Mucosa of gallbladder (tissue), 1 donor: ENCODE results near the gene KDM1B. TPM values are rescaled to one million over a fixed set of nuclear protein-coding genes. Genes with fewer than 3 reads are reported as not detected.

Experiments used
- DNase-seq: peaks from one replicate; pipeline ENCODE4 v3.0.0-alpha.2; 2020; ENCODE audit warnings: low spot score
- total RNA-seq: library from RNA; stranded (reverse); gene quantifications from one replicate; pipeline ENCODE4 v1.2.1, GENCODE V29; 2021
- donor health status: DM: no; HTN: no; CAD: no.

Gene KDM1B
- total RNA-seq, 1 donor from 2014 or later = 22.6 TPM

DNA sequence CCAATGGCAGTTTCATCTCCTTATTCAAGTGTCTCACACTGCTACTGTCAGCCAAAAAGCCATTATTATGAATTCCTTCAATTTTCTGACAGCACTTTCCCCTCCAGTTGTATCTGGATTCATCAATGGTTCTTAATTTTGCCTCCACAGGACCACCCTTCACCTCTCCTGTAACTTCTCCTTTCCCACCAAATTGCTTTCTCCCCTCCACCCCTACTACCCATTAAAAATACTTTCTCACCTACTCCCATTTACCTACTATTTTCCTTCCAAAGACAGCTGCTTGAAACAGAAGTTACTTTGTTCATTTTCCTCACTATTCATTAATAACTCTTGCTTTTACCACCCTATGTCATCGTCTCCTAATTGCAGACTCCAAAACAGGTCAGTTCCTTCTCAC, 79.3 kb downstream of the KDM1B start:
- DNase-seq = no peak

DNA sequence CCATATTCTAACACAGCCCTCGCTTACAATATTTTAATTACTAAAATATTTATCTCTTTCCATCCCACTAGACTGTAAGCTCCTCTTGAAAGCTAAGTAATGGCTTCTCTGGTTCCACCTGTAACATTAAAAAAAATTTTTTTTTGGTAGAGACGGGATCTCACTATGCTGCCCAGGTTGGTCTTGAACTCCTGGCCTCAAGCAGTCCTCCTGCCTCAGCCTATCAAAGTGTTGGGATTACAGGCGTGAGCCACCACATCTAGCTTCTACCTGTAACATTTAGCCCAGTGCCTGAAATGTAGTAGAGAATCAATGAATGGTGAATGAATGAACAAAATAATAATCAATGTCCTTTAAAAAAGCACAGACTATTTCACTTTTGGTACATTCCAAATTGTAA, 80.3 kb downstream of the KDM1B start:
- no peak for DNase-seq

DNA sequence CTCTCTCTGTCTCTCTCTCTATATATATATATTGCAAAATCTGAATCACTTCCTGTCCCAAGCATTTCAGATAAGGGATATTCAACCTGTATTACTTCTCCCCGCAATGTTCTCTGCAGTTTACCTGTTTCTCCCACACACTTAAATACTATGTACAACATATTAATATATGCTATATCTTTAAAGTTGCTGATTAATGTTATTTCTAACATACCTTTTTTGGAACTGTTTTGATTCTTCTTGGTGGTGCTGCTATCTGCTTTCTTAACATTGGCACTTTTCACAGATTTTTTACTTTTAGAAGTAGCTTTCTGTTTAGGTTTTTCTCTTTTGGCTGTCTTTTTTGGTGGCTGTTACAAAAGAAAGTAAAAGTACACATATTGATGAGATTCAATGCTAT, 81.9 kb downstream of the KDM1B start:
- DNase-seq = no peak

DNA sequence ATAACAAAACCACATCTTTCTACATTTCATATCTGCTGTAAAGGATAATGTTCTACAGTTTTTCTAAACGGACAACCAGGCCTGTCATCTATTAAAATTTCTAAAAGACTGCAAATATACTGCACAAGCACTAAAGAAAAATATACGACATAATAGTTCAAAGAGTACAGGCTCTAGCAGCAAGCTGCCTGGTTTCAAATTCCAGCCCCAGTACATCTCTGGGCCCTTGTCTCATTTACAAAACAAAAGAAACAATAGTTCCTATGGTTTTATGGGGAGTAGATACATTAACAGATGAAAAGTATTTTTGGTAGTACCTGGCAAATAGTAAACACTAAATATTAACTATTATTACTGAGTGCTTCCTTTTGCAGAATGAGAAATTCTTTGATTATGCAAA, 85.0 kb downstream of the KDM1B start:
- DNase-seq = no peak

DNA sequence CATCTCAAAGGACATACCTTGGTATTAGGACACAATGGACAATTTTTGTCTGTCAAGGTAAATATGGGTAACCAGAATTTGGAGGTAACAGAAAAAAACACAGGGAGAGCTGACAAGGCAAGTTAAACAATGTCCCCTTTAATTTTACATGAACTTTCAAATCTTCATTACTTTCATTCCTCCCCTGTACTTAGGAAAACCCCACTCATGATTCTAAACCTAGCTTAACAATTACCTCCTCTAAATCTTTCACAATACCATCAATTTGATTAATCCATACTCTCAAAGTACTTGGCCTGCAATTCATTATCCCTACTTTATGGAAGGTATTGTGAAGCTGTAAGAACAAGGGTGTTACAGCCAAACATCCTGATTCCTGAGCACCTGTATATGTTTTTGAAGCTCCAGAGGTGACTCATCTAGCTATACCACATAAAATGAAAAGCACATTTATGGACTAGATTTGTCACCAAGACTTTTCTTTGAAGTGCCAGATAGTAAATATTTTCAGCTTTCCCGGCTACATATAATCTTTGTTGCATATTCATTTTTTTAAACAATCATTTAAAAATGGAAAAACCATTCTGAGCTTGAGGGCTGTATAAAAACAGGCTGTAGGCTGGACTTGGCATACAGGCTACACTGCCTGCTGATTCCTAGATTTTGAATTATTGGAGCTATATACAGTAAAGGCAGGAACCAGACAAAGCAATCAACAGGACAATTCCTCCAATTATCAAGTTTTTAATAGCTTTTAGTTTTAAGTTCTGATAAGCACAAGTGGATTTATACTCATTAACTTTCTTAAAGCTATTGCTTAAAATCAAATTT, 86.2 kb downstream of the KDM1B start:
- DNase-seq = no peak

DNA sequence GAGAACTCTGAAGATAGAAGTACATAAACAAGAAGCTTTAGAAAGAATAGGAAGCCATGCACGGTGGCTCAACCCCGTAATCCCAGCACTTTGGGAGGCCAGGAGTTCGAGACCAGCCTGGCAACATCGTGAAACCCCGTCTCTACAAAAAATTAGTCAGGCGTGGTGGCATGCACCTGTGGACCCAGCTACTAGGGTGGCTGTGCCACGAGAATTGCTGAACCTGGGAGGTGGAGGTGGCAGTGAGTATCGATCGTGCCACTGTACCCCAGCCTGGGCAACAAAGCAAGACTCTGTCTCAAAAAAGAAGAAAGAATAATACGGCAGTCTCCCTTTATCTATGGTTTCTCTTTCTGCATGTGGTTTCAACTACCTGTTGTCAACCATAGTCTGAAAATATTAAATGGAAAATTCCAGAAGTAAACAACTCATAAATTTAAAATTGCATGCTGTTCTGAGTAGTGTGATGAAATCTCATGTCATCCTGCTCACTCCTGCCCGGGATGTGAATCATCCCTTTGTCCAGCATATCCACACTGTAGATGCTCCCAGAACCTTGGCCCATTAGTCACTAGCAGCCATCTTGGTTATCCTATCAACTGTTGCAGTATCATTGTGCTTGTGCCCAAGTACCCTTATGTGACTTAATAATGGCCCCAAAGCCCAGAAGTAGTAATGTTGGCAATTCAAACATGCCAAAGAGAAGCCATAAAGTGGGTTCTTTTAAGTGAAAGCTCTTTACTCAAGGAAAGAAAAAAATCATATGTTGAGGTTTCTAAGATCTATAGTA, 87.0 kb downstream of the KDM1B start:
- DNase-seq = no peak

DNA sequence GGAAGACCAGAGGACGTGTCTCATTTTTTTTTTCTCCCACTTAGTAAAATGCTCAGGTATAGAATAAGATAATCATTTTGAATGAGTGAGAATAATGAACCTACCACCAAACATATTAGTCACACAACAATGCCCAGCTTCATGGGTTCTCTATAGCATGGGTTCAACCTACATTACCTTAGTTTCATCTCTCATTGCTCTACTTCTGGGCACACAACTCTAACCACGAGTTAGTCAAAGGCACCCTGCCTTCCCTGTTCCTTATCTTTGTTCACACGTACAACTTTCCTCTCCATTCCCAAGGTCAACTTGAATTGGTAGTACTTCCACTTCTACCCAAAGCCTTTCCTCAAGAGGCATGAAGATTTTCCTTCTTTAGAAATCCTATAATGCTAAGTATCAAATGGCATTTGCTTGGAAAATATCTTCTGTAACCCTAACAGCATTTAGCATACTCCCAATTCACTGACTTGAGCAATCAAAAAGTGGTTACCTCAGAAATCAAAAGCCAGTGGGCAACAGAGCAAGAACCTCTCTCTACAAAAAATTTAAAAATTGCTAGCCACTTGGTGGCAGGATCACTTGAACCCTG, 88.2 kb downstream of the KDM1B start:
- no peak for DNase-seq

DNA sequence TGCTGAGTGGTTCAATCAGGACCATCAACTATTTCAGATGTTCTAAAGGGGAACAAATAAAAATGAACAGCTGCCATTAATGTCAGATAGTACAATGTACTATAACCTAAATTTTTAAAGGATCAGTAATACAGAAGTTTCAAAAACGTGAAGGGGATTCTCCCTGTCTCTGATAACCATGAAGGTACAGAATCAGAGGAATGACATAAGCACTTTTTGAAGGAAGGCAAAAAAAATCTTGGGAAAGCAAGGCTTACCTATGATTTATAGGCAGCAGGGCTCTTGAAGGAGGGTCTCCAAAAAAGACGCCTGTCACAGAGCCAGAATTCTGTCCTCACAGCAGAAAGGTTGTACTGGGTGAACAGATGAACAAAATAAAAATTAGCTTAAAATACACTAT, 89.0 kb downstream of the KDM1B start:
- no peak for DNase-seq

DNA sequence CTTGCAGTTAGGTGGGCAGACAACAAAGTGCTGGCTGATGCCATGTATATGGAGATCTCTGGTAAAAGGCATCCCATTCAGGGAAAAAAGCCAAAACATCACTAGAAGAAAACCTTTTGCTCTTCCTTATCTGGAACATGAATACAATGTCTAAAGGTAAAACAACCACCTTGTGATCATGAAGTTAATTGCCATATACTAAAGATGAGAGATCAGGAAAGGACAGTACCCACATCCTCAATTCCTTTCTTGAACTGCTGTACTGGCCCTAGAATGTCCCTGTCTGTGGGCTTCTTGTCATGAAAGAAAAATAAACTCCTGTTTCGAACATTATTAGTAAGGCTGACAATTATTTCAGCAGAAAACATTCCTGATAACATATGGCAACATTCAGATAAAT, 89.9 kb downstream of the KDM1B start:
- DNase-seq = no peak

DNA sequence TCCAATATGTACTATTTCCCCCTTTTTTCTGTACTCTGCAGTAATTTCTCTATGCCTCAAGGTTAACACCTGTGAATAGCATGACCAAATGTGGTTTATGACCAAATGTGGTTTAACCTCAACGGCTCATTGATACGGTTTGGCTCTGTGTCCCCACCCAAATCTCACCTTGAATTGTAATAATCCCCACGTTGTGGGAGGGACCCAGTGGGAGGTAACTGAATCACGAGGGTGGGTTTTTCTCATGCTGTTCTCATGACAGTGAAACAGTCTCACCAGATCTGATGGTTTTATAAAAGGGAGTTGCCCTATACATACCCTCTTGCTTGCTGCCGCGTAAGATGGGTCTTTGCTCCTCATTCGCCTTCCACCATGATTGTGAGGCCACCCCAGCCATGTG, 90.4 kb downstream of the KDM1B start:
- DNase-seq = no peak

DNA sequence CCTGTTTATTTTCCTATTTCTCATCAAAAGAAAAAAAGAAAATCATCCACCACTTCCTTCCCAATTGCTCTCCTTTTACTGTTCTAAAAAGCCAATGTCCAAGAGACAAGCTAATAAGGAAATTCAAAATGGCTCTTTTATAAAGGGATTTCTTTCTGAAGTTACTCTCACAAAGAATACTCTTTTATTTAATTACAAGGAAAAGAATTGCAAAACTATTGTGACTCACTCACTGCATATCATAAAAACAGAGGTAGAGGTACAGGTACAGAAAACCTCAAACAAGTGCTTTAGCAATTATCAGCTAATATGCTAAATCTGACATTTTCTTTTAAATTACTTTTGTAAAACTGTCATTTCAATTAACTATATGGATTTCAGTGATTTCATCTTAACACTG, 91.0 kb downstream of the KDM1B start:
- no peak for DNase-seq

DNA sequence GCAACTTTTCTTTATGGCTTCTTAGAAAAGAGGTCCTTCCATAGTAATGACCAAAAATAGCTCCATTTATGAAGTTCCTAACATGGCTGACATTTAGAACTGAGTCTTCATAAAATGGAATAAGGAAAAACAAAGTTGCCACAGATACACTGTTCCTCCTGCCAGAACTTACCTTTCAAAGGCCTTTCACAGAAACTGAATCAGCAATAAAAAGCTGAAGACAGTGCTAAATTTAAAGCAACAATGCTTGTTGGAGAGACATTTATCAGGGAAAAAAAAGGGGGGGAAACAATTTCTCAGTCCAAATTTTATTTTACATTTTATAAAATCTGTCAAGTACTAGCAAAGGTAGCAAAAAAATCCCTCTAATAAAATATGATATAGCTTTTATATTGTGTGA, 91.8 kb downstream of the KDM1B start:
- DNase-seq = no peak

DNA sequence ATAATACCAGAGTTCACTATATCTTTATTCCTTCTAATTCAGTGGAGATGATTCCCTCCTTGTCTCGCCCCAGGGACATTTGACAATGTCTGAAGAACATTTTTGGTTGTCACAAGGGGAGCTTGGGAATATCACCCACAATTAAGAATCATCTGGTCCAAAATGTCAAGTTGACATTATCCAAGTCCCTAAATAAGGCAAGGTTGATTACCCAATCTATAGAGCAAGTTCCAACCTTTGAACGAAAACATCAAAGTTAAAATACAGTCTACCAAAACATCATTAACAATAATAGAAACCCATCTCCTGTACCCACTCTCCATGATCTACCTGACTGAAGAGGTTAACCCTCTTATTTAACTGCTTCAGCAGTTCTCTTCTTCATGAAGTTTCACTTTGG, 93.5 kb downstream of the KDM1B start:
- no peak for DNase-seq

DNA sequence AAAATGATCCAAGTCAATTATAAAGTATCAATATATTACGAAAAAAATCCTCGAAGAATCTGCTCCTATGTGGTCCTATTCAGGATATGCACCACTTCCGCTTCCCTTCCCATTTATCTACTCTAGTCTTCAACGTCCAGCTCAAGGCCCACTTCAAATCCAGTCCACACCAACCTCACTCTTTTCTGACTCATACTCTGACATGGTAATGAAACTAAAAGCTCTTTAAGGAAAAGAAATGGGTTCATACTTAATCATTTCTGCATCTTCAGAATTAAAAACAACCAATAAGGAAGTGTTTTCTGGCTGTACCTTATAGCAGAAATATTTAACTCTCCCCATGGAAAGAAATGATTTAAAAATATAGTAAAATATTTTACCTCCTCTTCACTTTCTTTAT, 94.0 kb downstream of the KDM1B start:
- DNase-seq = no peak

DNA sequence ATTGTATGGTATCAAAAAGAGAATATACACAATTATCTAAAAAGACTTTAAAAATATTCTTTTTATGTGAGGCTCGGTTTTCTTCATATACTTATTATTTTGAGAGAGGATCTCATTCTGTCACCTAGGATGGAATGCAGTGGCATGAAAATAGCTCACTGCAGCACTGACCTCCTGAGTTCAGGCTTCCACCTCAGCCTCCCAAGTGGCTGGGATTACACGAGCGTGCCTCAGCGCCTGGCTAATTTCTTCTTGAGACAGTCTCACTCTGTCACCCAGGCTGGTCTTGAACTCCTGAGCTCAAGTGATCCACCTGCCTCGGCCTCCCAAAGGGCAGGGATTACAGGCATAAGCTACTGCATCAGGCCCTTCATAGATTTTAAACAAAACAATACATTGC, 98.4 kb downstream of the KDM1B start:
- no peak for DNase-seq

DNA sequence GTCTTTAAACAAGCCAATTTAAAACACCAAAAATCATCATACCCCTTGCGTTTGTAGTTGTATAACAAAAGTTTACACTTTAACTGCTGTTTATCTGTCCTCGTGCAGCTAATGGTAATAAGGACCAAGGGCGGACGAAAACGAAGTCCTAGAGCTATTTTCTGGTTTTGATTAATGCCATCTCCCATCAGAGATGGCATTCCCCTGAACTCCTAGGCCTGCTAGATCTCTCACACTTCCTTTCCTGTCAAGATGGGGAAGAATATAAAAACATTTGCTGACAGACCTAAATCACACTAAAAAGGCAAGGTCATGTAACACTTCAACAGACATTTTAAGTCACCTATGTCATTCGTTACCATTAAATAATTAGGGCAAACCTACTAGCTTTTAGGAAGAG, 99.6 kb downstream of the KDM1B start:
- DNase-seq = no peak

DNA sequence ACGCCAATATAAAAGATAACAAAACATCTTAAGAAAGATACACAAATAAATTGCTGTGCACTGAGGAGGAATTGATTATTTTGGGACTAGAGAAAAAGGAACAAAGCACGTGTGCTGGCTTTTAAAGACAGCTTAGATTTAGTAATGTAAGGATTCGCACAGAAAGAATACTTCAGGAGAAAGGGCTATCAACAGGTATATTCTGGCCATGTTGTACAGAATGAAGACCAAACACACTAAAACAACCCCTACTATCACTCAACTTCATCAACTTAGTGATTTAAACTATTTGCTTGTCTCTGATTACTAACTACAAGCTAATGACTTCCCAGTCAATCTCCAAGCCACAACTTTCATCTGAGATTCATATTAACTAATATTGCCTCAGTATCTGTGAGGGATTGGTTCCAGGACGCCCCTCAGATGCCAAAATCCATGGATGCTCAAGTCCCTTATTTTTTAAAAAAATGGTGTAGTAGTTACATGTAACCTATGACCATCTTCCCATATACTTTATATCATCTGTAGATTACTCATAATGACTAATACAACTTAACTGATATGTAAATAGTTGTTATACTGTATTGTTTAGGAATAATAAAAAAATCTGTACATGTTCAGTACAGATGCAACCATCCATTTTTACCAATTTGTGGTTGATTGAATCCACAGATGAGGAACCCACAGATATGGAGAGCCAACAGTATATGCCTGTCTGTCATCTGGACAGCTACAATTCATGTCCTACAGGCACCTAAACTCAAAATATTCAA, 104.6 kb downstream of the KDM1B start:
- DNase-seq = no peak

DNA sequence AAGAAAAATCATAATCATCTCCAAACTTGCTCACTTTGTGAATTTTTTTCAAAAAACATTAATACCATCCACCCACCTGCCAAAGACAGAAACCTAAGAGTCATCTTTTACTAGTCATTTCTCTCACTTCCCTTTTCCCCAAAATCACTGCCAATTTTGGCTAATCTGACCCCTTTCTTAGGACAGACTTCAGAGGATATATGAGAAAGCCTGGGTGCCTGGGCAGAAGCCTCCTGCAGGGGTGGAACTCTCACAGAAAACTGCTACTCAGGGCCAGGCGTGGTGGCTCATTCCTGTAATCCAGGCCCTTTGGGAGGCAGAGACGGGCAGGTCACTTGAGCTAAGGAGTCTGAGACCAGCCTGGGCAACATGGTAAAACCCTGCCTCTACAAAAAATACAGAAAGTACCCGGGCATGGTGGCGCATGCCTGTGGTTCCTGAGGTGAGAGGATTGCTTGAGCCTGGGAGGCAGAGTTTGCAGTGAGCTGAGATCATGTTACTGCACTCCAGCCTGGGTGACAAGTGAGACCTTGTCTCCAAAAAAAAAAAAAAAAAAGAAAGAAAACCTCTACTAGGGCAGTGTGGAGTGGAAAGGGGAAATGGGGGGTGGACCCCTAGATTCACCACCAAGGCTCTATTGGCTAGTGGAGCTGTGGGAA, 105.4 kb downstream of the KDM1B start:
- no peak for DNase-seq

DNA sequence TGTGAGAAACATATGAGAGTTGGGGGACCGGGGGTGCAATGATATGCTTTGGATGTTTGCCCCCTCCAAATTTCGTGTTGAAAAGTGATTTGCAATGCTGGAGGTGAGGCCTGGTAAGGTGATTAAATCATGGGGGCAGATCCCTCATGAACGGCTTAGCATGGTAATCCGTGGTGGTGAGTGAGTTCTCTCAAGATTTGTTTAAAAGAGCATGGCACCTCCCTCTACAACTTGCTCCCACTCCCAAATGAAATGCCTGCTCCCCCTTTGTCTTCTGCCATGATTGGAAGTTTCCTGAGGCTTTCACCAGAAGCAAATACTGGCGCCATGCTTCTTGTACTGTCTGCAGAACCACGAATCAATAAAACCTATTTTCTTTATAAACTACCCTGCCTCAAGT, 106.7 kb downstream of the KDM1B start:
- DNase-seq = no peak

DNA sequence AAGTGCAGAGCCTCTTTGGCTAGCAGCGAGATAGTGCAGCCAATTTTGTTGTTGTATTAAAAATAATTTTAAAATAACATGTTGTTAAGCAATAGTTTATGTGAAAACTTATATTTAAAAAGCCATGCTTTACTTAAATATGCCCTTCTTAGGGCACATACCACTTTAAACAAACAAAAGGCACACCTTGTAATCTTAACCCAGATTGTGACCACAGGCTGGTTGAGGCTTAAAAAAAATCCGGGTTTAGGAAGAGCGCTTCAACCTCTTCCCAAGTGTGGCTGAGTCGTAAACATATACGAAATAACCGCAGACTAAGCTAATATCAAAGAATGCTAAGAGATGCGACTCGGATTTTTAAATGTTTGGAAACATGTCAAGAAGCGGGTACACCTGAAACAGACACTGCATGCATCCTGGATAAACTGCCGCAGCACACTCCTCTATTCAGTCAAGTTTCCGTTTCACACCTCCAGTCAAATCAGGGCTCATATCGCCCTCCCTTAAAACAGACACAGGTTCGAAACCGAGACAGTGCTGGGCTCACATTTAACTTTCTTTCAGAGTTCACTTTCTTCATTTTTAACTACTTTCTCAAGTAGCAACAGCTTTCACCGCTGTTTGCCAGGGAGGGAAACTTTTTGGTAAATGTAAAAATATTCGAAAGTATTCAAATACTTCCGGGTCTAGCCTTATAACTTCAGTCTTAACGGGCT, 107.6 kb downstream of the KDM1B start:
- DNase-seq = no peak
